ENCODE measurements around the gene PKDCC.
"Not testable (repeated sequence)": the region's sequence is repeated elsewhere in the genome, so short reads cannot be mapped to it uniquely, and the experiment has no call there.

PKDCC gene

DNA sequence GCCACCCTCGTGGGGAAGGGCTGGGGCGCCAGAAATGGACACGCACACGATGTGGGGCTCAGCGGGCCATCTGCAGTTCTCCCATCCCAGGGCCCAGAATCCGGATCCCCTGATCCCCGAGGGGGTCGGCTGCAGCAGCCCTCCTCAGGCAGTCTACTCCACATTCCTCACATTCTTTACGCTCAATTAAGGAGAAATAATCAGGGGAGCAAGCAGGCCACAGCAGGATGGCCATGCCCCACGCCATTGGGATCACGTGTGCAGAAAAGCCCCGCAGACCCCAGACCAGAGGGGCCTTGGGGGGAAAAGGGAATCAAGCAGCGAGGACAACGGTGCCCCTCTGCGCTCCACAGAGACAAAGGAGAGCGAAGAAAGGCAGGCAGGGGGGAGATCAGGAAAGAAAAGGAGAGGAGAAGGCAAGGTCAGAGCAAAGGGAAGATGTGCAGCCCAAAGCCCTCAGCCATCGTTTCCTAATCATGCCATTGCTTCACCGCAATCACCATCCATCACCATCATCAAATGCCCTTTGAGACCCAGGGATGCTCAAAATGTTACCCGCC, 17.5 kb upstream of the PKDCC start:
- DNase-seq (ENCODE audit: low read depth), result no peak
- no peak overlapping the region for H3K4me3 ChIP-seq (ENCODE audit: low read depth, low read length)
- TF ChIP-seq, protein P1, sequence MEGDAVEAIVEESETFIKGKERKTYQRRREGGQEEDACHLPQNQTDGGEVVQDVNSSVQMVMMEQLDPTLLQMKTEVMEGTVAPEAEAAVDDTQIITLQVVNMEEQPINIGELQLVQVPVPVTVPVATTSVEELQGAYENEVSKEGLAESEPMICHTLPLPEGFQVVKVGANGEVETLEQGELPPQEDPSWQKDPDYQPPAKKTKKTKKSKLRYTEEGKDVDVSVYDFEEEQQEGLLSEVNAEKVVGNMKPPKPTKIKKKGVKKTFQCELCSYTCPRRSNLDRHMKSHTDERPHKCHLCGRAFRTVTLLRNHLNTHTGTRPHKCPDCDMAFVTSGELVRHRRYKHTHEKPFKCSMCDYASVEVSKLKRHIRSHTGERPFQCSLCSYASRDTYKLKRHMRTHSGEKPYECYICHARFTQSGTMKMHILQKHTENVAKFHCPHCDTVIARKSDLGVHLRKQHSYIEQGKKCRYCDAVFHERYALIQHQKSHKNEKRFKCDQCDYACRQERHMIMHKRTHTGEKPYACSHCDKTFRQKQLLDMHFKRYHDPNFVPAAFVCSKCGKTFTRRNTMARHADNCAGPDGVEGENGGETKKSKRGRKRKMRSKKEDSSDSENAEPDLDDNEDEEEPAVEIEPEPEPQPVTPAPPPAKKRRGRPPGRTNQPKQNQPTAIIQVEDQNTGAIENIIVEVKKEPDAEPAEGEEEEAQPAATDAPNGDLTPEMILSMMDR (IDR thresholded peaks at IDR 0.05; ENCODE audit: insufficient read depth, low read depth, low read length, missing control alignments), result no peak

DNA sequence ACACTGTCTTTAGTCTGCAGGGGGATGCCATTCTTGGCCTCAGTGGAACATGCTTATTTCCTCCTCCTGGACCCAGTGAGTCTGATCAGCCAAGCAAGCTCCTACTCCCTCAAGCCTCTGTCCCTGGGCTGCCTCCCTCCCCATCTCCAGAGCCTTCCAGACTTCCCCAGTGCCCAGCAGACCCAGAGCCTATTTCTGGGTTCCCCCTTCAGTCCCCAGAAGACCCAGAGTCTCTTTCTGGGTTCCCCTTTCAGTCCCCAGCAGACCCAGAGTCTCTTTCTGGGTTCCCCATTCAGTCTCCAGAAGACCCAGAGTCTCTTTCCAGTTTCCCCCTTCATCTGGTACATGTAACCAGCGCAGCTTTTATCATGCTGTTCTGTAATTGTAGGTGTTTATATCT, 17.0 kb upstream of the PKDCC start:
- H3K4me3 ChIP-seq (ENCODE audit: low read depth, low read length), result no peak overlapping the region
- TF ChIP-seq, protein P1 (IDR thresholded peaks at IDR 0.05; ENCODE audit: insufficient read depth, low read depth, low read length, missing control alignments), result no peak
- no peak for DNase-seq (ENCODE audit: low read depth)

DNA sequence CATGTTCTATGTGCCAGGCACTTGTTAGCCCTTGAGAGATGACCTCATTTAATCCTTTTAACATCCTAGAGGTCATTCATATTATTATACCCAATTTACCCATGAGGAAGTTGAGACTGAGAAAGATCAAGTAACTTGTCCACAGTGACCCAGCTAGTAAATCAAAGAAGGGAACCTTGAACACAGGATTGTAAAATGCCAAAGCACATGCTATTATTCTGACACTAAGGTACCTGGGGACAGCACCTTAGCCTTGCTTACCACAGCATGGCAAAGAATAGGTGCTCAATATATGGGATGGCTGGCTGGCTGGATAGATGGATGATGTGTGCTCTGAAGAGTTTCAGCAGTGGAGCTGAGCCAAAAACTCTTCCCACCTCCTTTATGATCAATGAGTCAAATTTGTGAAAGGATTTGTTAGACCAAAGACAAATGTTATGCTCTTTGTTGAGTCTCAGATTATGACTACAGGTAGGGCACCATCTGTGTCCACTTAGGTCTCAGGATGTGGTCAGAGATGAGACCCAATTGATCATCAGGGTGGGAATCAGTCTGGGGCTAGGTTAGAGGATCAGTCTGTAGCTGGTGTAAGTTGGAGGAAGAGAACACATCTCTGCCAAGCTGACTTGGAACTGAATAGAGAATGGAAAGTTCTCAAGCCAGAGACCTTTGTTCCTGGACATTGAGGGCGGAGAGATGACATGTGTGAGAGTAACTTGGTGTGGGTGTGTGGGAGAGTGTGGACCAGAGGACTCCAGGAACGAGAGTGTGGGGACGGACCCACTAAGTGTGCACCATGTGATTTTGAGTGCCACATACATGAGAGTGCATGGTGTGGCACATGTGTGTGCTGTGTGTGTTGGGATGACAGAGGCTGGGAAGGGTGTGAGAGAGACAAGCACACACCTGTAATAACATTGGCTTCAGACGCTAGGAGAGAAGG, 16.3 kb upstream of the PKDCC start:
- no peak overlapping the region for H3K4me3 ChIP-seq (ENCODE audit: low read depth, low read length)
- DNase-seq (ENCODE audit: low read depth), result no peak
- TF ChIP-seq, protein P1 (IDR thresholded peaks at IDR 0.05; ENCODE audit: insufficient read depth, low read depth, low read length, missing control alignments), result no peak

DNA sequence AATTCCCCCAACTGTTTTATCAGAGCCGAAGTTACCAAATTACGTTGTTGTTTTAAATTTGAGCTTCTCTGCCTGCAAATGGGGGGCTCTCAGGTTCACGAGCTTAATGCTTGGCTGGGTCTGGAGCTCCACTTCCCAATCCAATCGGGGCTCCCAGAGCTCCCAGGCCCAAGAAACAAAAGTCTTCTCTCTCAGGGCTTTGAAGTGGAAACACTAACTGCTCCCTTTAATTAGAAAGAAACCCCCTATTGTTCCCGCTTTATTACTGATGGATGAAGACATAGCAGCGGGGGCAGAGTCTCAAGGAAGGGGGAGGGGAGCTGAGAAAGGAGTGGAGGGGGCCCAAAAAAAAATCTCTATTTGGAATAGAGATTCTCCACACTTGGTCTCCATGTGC, 15.6 kb upstream of the PKDCC start:
- DNase-seq (ENCODE audit: low read depth), result no peak
- no peak overlapping the region for H3K4me3 ChIP-seq (ENCODE audit: low read depth, low read length)
- TF ChIP-seq, protein P1 (IDR thresholded peaks at IDR 0.05; ENCODE audit: insufficient read depth, low read depth, low read length, missing control alignments), result no peak

DNA sequence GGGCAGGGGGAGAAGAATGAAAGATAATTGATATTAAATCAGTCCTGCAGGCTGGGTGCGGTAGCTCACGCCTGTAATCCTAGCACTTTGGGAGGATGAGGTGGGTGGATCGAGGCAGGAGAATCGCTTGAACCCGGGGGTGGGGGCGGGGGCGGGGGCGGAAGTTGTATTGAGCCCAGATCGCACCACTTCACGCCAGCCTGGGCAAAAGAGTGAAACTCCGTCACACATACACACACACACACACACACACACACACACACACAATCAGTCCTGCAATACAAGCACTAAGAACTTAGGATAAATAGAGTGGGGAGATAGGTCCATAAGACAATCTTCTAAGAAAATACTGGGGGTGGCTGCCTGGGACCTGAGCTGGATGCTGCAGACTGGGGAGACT, 15.1 kb upstream of the PKDCC start:
- no peak overlapping the region for H3K4me3 ChIP-seq (ENCODE audit: low read depth, low read length)
- DNase-seq (ENCODE audit: low read depth), result no peak
- TF ChIP-seq, protein P1 (IDR thresholded peaks at IDR 0.05; ENCODE audit: insufficient read depth, low read depth, low read length, missing control alignments), result no peak

DNA sequence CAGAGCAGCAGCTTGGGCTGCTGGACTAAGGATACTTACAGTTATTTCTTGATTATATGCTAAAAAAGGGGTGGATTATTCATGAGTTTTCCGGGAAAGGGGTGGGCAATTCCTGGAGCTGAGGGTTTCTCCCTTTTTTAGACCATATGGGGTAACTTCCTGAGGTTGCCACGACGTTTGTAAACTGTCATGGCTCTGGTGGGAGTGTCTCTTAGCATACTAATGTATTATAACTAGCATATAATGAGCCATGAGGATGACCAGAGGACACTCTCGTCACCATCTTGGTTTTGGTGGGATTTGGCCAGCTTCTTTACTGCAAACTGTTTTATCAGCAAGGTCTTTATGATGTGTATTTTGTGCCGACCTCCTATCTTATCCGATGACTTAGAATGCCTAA, 13.7 kb upstream of the PKDCC start:
- not testable (repeated sequence) for DNase-seq (ENCODE audit: low read depth); H3K4me3 ChIP-seq (ENCODE audit: low read depth, low read length)

DNA sequence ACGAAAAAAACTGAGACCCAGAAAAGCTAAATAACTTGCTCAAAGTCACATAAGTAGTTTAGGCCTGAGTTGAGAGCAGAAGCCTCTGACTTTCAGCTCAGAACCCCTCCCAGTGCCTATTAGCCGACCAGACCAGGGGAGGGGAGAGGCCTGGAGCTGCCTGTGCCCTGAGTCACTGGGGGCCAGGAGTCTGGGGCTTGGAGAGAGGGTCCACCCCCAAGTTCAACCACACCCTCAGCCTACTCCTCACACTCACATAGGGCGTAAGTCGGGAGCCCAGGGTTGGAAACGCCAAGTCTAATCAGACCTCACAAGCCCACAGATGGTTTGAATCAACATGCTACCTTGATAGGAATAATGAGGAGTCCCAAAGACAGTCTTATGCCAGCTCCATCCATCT, 12.6 kb upstream of the PKDCC start:
- no peak for DNase-seq (ENCODE audit: low read depth)
- H3K4me3 ChIP-seq (ENCODE audit: low read depth, low read length), result no peak overlapping the region
- TF ChIP-seq, protein P1 (IDR thresholded peaks at IDR 0.05; ENCODE audit: insufficient read depth, low read depth, low read length, missing control alignments), result no peak
